BE2C (cell line): Measurements from ENCODE around the gene OCSTAMP.

ENCODE experiments used
- DNase-seq: peaks from one replicate; pipeline ENCODE4 v3.0.0-alpha.2; 2020
- H3K27me3 ChIP-seq: fragments of 250-450 bp; sonication (Bioruptor Pico); 2 replicates; pipeline ENCODE4 v1.5.1; 2020; ENCODE audit warnings: mild to moderate bottlenecking
- H3K36me3 ChIP-seq: fragments of 250-450 bp; sonication (Bioruptor Pico); 2 replicates; pipeline ENCODE4 v1.5.1; 2020; ENCODE audit warnings: mild to moderate bottlenecking
- H3K4me1 ChIP-seq: fragments of 250-450 bp; sonication (Bioruptor Pico); 2 replicates; pipeline ENCODE4 v1.5.1; 2020
- H3K4me3 ChIP-seq: 2 replicates; pipeline ENCODE4 v1.5.1; 2011; ENCODE audit warnings: low read depth, low read length
- H3K9me3 ChIP-seq: fragments of 250-450 bp; sonication (Bioruptor Pico); 2 replicates; pipeline ENCODE4 v1.5.1; 2020
- TF ChIP-seq, protein P1 (sequence below): IDR thresholded peaks from 2 replicates; pipeline ENCODE4 v1.5.1; 2012; ENCODE audit warnings: mild to moderate bottlenecking, low read depth, low read length

The OCSTAMP gene

GRCh38 chr20:46554828-46555227 lies 4.4 kb upstream of the OCSTAMP start:
- H3K4me3 ChIP-seq: no peak overlapping the region
- TF ChIP-seq, protein P1, sequence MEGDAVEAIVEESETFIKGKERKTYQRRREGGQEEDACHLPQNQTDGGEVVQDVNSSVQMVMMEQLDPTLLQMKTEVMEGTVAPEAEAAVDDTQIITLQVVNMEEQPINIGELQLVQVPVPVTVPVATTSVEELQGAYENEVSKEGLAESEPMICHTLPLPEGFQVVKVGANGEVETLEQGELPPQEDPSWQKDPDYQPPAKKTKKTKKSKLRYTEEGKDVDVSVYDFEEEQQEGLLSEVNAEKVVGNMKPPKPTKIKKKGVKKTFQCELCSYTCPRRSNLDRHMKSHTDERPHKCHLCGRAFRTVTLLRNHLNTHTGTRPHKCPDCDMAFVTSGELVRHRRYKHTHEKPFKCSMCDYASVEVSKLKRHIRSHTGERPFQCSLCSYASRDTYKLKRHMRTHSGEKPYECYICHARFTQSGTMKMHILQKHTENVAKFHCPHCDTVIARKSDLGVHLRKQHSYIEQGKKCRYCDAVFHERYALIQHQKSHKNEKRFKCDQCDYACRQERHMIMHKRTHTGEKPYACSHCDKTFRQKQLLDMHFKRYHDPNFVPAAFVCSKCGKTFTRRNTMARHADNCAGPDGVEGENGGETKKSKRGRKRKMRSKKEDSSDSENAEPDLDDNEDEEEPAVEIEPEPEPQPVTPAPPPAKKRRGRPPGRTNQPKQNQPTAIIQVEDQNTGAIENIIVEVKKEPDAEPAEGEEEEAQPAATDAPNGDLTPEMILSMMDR: no peak
- H3K9me3 ChIP-seq: no peaks in the 10 kb centered on the region
- no peak for DNase-seq
- H3K27me3 ChIP-seq: peaks cover 27% of the 10 kb centered on the region
- no peaks in the 10 kb centered on the region for H3K36me3 ChIP-seq
- no peaks in the 10 kb centered on the region for H3K4me1 ChIP-seq

DNA sequence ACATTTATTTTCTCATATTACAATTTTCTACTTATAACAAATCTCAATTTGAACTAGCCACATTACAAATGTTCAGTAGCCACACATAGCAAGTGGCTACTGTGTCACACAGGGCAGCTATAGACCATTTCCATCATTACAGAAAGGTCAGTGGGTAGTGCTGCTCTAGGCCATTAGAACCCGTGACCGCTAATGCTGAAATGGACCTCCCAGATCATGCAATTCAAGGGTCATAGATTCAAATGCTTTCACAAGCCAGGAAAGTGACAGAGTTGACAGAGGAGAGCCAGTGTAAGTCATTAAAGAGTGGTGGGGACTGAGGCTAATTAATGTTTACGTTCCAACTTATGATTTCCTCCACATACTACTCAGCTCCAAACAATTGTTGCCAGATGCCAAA lies 3.5 kb upstream of the OCSTAMP start:
- DNase-seq: no peak
- TF ChIP-seq, protein P1: no peak
- Histone ChIP-seq H3K4me1 (no peaks in the 10 kb centered on the region), H3K4me3 (no peak overlapping the region), H3K36me3 (no peaks in the 10 kb centered on the region), H3K9me3 (no peaks in the 10 kb centered on the region), H3K27me3 (peaks cover 27% of the 10 kb centered on the region)

DNA sequence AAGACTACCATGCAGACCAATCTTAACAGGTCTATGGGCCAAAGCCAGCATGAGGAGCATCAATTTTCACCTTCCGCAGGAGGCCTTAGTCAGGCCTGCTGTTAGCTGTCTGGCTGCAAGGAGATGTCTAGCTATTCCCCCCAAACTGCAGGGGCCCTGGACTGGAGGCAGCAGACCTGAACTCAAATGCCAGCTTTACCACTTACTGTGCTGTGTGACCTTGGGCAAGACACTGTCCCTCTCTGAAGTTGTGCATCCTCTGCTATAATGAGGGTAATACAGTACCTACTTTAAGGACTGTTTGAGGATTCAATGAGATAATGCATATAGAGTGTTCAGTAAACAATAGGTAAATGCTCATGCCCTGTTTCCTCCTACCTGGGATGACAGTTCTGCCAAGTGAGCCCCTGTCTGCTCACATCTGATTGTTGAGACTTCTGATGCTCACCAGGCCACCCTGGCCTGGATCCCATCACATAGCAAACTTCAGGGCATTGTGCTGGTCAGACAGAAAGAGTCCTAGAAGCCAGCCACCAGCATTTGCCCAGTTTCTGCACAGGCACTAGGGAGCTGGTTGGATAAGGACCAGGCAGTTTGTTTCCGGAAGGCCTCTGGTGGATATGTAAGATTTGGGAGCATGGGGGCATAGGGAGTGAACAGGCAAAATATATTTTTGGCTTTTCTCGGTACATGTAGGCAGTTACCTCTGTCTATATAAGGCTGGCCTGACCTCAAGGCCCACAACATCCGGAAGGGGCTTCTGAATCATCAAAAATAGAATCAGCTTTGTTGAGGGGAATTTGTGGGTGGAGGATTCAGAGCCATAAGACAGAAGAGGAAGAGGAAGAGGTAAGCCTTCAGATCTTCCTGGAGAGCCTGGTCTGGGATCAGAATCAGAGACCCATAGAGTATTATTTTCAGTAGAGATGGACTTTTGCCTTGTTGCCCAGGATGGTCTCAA lies 2.3 kb upstream of the OCSTAMP start:
- TF ChIP-seq, protein P1: no peak
- Histone ChIP-seq H3K4me1 (no peaks in the 10 kb centered on the region), H3K27me3 (peaks cover 26% of the 10 kb centered on the region), H3K36me3 (no peaks in the 10 kb centered on the region), H3K4me3 (no peak overlapping the region), H3K9me3 (no peaks in the 10 kb centered on the region)
- no peak for DNase-seq

DNA sequence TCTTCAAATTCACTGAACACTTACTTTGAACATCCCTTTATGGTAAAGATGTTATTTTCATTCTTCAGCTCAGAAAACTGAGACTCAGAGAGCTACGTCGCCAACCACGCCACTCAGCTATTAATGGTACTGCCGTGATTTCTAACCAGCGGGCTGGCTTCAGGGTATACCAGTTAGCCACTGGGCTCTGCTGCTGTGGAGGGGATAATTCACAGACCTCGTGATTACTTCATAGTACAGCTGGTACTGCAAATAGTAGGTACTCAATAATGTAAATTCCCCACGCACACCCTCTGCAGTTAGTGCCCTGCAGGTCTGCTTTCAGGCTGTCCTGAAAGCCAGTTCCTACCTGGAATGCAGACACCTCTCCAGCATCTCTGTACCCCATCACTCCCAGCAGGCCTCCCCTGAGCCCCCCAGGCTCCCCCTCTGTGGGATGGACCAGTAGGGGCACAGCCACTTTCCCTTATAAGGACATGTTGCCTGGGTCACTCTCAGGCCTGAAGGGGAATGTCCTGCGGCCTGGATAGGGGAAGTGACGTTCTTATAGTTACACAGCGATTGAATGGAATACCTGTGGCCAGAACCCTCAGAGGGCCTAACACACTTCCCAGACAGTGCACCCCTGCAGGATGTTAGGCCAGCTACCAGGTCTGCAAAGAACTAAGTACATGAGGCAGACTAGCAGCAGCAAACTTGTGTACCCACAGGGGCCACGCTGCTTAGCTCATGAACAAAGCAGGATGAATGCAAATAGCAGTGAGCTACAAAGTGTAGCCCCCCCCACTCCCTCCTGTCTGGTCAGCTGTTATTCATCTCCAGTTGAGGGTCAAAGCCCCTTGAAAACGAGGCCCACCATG lies 1.3 kb upstream of the OCSTAMP start:
- DNase-seq: no peak
- no peaks in the 10 kb centered on the region for H3K4me1 ChIP-seq
- no peaks in the 10 kb centered on the region for H3K9me3 ChIP-seq
- peaks cover 16% of the 10 kb centered on the region for H3K27me3 ChIP-seq
- no peaks in the 10 kb centered on the region for H3K36me3 ChIP-seq
- H3K4me3 ChIP-seq: no peak overlapping the region
- TF ChIP-seq, protein P1: no peak

DNA sequence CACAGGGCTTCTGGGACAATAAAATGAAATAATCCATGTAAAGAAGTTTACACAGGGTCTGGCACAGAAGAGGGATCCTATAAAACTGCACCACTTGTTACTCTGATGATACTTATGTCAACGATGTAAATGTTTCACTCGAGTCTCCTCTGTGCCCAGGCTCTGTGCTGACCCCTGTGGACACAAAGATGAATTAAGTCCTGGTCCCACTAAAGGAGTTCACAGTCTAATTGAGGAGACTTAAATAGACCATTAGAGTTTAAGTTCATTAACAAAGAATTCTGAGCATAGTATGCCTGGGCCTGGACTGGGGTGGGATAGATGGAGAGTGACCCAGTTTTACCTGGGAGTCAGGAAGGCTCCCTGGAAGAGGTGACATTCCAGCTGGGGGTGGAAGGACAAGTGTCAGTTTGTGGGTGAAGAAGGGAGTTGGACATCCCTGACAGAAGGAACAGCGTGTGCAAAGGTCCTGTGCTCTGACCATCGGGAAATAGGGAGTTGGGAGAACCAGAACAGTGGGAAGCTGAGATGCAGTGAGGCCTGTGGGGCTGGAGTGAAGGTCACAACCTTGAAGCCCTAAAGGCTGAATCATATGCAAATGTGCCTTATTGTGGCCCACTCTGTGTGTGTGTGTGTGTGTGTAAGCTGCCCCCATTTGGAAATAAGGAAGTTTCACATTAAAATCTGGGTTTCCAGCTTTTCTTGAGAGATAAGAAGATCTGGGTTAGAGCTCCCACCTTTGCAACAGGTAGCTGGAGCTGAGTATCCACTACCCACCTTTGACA lies 1.1 kb downstream of the OCSTAMP start:
- DNase-seq: no peak
- TF ChIP-seq, protein P1: no peak
- no peaks in the 10 kb centered on the region for H3K4me1 ChIP-seq
- H3K27me3 ChIP-seq: peaks cover 8% of the 10 kb centered on the region
- no peaks in the 10 kb centered on the region for H3K36me3 ChIP-seq
- no peak overlapping the region for H3K4me3 ChIP-seq
- no peaks in the 10 kb centered on the region for H3K9me3 ChIP-seq
